NCI-H2196 (cell line): ENCODE data around the gene DXO.
"Not testable (repeated sequence)": the region's sequence is repeated elsewhere in the genome, so short reads cannot be mapped to it uniquely, and the experiment has no call there.

Experiments
- DNase-seq: peaks from one replicate; lab custom pipeline; 2025; ENCODE audit not compliant: unreplicated experiment; lab: John Stamatoyannopoulos, UW

The DXO gene

DNA sequence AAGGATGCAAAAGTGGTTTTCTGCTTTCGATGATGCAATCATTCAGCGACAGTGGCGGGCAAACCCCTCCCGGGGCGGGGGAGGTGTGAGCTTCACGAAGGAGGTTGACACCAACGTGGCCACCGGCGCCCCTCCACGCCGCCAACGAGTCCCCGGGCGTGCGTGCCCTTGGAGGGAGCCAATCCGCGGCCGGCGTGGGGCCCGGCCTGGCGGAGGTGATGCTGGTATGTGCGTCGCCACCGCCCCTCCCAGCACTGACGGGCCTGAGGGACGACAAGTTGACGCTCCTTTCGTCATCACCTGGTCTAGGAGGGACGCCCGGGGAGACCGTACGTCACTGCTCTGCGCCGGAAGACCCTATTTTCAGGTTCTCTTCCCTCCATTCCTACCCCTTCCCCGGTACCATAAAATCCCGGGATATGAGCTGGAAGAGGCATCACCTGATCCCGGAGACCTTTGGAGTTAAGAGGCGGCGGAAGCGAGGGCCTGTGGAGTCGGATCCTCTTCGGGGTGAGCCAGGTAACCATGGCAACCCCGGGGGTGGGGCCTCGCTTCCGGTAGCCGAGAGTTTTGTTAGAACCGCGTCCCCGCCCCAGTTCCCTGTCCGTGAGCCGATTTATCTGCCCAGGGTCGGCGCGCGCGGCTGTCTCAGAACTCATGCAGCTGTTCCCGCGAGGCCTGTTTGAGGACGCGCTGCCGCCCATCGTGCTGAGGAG, at the start of gene DXO:
DXO (minus strand) TSS at position 146 of the 716 bp plus-strand sequence. CDS start 463 bp downstream, outside the sequence.
- peak; percentile 100 for DNase-seq

DNA sequence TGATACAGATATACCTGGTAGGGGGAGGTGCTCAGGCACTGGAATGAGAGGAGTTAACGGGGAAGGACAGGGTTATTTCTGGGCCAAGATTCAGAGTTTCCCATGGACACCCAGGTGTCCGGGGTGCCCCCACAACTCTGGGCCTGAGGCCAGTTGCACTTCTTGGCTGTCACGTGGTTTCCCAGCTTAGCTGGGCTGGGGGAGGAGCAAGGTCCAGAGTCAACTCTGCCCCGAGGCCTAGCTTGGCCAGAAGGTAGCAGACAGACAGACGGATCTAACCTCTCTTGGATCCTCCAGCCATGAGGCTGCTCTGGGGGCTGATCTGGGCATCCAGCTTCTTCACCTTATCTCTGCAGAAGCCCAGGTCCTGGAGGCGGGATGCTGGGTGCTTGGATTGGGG, 42.6 kb upstream of the DXO start, which contains the start of gene C4B:
C4B (plus strand) TSS at position 249 of the 400 bp plus-strand sequence; CDS start at position 300, 51 bp downstream.
- DNase-seq, result not testable (repeated sequence)

DNA sequence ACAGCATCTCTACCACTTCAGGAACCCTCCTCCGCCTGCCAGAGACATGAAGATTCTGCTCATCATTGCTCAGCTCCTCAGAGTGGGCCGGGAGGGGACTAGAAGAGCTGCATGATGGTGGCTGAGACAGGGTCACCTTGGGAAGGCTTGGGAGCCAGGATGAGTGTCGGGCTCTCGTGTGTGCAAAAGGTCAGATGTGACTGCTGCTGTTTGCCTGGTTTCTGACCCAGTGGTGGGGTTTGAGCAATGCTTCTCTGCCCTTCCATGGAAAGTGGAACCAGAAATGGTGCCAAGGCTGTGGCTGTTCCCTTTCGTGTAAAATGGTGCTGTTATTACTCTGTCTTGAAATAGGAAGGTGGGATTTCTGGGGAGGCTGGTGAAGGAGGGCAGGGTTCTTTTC, 41.8 kb upstream of the DXO start:
- not testable (repeated sequence) for DNase-seq

DNA sequence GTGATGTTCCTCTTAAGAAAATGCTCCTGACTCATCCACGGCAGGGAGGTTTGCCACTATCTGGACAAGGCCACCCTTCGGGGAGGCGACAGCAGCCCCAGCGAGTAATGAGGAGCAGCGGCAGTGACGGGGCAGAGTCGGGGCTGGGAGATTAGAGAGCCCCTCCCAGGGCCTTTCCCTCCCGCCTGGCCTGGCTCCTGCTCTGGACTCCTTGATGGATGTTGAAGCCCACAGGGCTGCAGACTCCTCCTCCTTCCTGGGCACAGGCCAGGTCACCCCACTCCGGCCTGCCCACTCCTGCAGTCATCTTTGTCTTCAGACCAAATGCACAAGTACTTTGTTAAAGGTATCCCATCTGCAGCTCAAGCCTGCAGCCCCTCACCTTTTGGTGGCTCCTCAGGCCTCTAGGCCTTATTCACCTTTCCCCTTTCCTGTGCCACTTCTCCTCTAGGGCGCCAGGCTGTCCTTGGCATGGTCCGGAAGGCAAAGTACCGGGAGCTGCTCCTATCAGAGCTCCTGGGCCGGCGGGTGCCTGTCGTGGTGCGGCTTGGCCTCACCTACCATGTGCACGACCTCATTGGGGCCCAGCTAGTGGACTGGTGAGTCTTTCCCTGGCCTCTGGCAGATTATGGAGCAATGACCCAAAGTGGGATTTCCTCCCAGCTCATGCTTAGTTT, 41.1 kb upstream of the DXO start:
- not testable (repeated sequence) for DNase-seq

DNA sequence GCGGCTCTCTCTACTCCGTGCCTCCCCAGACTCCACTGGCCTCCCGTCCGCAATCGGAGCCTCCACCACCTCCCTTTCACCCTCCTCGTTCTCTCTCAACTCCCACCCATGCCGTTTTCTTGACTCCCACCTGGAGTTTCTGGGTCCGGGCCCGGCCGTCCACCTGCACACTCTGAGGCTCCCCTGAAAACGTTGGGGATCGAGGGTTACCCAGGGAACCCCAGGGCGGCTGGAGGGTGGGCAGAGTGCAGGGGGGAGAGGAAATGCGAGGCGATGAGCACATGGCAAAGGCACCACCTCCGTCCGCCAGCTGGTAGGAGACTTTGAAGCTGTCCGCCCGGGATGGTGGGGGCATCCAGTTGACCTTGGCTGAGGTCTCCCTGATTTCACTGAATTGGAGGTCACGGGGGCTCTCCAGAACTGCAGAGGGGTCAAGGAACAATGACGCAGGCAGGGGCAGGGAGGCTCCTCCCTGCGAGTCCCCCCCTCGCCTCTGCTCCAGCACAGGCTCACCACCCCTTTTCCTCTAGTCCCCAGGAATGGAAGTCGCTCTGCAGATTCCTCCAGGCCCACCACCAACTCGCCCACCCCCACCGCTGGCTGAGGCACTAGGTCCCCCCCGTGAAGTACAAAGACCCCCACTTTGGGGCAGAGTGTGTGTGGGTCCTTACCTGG, 39.1 kb upstream of the DXO start:
- DNase-seq, result not testable (repeated sequence)

DNA sequence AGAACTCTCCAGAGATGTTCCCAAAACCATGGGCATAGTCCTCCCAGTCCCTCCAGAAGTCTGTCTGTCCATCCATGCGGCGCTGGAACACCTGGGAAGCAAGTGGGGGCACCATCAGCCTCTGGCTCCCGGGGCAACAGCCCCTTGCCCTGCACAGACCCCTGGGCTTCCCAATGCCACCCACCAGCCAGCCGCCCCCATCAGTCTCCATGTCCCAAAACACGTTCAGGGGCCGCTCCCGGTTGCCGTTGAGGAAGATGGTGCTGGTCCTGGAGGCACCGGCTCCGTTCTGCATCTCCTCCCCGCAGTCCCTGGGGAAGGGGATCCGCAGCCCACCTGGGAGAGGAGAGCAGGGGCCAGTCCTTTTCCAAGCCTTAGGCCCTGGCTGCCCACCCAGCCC, 37.6 kb upstream of the DXO start:
- DNase-seq, result not testable (repeated sequence)

DNA sequence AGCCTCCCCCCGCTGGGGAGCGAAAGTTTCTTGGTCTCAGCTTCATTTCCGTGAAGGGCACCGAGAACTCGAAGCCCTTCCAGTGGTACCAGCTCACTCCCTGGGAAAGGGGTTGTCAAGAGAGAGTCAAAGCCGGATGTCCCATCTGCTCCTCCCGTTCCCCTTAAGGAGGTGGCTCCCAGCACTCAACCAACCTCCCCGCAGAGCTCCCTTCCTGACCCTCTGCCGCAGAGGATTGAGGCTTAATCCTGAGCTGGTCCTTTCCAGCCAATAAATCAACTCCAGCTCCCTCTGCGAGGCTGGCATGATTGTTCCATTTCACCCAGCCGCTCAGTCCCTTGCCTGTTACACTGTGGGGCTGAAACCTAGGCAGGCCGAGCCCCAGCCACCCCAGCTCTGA, 36.7 kb upstream of the DXO start:
- not testable (repeated sequence) for DNase-seq

DNA sequence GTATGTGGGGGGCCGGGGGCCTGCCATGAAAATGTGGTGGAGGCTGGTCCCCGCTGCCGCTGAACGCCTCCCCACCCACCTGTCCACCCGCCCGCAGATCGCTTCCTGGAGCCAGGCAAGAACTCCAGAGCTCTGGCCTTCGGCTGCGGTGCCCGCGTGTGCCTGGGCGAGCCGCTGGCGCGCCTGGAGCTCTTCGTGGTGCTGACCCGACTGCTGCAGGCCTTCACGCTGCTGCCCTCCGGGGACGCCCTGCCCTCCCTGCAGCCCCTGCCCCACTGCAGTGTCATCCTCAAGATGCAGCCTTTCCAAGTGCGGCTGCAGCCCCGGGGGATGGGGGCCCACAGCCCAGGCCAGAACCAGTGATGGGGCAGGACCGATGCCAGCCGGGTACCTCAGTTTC, 36.1 kb upstream of the DXO start:
- DNase-seq, result not testable (repeated sequence)

DNA sequence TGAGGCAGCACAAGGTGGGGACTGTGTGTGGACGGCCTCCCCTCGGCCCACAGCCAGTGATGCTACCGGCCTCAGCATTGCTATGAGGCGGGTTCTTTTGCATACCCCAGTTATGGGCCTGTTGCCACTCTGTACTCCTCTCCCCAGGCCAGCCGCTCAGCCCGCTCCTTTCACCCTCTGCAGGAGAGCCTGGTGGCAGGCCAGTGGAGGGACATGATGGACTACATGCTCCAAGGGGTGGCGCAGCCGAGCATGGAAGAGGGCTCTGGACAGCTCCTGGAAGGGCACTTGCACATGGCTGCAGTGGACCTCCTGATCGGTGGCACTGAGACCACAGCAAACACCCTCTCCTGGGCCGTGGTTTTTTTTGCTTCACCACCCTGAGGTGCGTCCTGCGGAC, 35.1 kb upstream of the DXO start:
- DNase-seq, result not testable (repeated sequence)

DNA sequence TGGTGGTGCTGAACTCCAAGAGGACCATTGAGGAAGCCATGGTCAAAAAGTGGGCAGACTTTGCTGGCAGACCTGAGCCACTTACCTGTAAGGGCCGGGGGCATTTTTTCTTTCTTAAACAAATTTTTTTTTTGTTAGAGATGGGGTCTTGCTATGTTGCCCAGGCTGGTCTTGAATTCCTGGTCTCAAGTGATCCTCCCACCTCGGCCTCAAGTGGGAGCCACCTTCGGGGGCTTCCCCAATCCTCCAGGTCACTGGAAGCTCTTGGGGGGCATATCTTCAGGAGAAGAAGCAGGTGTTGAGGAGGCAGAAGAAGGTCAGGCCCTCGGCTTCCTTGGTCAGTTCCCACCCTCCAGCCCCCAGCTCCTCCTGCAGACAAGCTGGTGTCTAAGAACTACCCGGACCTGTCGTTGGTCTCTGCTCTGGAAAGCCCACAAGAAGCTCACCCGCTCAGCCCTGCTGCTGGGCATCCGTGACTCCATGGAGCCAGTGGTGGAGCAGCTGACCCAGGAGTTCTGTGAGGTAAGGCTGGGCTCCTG, 34.1 kb upstream of the DXO start:
- not testable (repeated sequence) for DNase-seq

DNA sequence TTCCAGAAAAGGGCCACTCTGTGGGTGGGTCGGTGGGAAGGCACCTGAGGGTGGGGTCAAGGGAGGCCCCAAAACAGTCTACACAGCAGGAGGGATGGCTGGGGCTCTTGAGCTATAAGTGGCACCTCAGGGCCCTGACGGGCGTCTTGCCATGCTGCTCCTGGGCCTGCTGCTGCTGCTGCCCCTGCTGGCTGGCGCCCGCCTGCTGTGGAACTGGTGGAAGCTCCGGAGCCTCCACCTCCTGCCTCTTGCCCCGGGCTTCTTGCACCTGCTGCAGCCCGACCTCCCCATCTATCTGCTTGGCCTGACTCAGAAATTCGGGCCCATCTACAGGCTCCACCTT, 33.6 kb upstream of the DXO start:
- not testable (repeated sequence) for DNase-seq

DNA sequence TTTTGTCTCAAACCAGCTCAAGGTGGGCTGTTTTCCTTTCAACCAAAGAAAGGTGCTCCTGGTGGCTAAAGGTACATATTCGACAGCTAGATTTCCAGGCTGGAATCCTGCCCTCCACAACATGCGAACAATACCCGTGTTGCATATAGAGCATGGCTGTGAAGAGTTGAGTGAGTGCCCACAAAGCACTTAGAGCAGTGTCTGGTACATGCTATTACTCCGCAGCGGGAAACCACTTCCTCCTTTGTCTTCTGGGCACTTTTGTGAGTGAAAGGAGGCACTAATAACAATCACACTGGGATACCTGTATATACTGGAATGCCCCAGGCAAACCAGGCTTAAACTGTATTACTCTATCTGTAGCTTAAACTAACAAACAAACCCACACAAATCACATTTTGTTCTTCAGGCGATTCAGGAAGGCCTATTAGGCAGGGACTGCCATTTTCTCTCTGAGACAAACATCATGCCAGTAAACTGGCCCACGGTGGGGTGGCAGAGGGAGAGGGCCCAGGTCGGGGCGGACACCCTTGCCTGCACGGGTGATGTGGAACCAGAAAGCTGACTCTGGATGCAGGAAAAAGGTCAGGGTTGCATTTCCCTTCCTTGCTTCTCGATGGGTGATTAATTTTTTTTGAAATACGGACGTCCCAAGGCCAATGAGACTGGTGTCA, 33.1 kb upstream of the DXO start:
- DNase-seq, result not testable (repeated sequence)

DNA sequence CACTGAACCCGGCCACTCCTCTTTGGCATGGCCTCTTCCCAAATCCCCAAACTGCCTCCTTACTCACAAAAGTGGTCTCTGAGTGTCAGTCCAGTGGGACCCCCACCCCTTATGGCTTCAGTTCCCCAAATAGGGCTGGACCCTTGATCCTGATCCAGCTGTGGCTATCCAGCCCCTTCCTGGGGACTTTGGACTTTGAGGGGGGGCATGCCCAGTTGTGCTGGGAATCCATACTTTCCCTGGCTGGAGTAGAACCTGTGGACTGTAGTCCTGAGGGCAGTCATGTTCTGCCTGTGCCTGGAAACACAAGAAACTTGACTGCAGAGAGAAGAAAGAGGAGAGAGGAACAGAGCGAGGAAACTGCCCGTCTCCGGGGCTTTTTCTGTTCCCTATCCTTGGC, 32.5 kb upstream of the DXO start:
- DNase-seq, result not testable (repeated sequence)

DNA sequence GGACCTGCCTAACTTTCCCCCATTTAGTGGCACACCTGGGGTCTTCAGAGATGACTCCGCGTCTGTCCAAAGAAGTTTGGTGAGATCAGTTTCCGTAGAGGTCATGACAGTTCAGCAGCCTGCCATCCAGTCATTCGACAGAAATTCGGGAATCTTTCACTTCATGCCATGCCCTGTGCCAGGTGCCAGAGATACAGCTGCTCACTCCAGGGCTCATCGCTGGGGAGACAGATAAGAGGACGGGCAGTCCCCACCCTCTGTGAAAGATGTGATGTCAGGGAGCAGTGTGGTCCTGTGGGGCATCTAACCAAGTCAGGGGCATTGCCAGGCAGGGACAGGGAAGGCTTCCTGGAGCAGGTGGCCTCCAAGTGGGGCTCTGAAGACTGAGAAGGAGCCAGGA, 31.4 kb upstream of the DXO start:
- not testable (repeated sequence) for DNase-seq

DNA sequence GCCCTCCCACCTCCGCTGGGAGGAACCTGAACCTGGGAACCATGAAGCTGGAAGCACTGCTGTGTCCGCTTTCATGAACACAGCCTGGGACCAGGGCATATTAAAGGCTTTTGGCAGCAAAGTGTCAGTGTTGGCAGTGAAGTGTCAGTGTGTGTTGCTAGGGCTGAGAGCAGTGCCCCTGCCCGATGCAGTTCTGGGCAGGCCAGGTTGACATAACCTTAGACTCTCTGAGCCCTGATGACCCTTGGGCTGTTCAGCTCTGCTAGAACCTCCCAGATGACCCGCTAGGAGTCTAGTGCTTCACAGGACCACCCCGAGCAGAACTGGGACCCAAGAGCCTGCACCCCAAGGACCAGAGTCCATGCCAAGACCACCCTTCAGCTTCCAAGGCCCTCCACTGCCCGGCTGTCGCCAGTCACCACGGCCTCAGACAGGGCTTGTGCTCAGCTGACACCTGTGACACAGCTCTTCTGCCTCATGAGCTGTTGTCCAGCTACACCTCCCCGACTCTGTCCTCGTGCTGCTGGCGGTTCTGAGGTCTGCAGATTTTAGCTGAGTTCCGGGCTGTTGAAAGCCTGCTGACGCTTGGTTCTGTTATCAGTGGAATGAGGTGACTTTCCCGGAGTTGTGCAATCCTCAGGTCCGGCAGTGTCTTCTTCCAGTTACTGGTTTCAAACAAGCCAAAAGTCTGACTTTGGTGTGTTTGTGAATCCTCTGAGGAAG, 30.8 kb upstream of the DXO start:
- DNase-seq, result not testable (repeated sequence)

DNA sequence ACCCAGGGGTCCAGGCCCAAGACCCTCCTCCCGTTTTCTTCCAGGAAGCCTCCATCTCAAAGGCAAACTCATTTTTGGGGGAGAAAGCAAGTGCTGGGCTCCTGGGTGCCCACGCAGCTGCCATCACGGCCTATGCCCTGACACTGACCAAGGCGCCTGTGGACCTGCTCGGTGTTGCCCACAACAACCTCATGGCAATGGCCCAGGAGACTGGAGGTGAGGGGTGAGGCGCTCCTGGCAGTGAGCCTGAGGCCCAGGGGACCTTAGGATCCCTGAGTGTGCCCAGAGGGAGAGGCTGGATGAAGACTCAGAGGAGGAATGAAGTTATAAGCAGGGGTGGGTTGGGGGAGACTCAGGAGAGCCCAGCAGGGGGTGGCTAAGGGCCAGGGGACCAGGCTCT, 24.4 kb upstream of the DXO start:
- DNase-seq, result not testable (repeated sequence)

DNA sequence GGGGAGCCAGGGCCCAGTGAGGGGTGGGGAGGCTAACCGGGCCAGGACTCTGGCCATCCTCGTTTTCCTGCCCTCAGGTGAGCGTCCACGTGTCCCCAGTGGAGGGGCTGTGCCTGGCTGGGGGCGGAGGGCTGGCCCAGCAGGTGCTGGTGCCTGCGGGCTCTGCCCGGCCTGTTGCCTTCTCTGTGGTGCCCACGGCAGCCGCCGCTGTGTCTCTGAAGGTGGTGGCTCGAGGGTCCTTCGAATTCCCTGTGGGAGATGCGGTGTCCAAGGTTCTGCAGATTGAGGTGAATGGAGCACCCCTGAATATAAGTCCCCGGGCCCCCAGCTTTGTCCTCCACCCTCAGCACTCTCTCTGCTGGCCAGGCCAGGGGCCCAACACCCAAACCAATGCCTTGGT, 22.5 kb upstream of the DXO start:
- not testable (repeated sequence) for DNase-seq

DNA sequence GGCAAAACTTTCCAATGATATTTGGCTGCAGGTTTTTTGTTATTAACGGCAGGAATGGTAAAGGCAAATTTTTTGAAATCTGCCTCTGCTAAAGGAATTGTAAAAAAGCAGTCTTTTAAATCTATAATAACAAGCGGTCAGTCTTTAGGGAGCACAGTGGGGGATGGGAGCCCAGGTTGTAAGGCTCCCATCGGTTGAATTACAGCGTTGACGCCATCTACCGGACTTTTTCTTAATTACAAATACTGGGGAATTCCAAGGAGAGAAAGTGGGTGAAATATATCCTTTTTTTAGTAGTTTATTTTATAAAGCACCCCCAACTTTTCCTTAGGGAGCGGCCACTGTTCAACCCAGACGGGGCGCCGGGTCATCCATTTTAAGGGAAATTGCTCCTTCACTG, 17.4 kb upstream of the DXO start:
- not testable (repeated sequence) for DNase-seq

DNA sequence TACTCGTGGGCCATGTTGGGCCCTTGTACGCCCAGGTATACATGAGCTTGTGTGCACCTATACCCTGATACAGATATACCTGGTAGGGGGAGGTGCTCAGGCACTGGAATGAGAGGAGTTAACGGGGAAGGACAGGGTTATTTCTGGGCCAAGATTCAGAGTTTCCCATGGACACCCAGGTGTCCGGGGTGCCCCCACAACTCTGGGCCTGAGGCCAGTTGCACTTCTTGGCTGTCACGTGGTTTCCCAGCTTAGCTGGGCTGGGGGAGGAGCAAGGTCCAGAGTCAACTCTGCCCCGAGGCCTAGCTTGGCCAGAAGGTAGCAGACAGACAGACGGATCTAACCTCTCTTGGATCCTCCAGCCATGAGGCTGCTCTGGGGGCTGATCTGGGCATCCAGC, 9.8 kb upstream of the DXO start, which contains the start of gene C4A:
C4A (plus strand) TSS at position 314 of the 400 bp plus-strand sequence; CDS start at position 365, 51 bp downstream.
- DNase-seq, result not testable (repeated sequence)

DNA sequence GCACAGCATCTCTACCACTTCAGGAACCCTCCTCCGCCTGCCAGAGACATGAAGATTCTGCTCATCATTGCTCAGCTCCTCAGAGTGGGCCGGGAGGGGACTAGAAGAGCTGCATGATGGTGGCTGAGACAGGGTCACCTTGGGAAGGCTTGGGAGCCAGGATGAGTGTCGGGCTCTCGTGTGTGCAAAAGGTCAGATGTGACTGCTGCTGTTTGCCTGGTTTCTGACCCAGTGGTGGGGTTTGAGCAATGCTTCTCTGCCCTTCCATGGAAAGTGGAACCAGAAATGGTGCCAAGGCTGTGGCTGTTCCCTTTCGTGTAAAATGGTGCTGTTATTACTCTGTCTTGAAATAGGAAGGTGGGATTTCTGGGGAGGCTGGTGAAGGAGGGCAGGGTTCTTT, 9.1 kb upstream of the DXO start:
- not testable (repeated sequence) for DNase-seq
